ENCODE data around the gene PHOX2A.
A peak's percentile ranks its signal among the peaks of the same experiment; 100 is the strongest.

The PHOX2A gene

DNA sequence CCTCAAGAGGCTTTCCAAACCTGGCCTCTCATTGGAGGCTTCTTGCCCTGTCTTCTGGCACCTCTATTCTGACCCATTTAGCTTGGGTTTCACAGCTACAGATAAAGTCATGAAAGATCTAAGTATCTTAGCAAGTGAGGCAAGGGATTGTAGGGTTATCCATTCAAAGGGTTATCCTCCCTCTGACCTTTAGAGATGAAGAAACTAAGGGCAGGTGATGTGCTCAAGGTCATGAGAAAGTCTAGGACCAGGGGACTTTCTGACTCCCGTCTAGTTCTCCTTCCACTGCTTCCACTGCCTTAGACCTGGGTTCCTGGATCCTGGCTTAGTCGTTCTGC lies 7.2 kb downstream of the PHOX2A start:
- intact Hi-C loops (cut with DNase I) = no loop called here
- peak in 1 of 42 donors; percentile 5 for DNase-seq

DNA sequence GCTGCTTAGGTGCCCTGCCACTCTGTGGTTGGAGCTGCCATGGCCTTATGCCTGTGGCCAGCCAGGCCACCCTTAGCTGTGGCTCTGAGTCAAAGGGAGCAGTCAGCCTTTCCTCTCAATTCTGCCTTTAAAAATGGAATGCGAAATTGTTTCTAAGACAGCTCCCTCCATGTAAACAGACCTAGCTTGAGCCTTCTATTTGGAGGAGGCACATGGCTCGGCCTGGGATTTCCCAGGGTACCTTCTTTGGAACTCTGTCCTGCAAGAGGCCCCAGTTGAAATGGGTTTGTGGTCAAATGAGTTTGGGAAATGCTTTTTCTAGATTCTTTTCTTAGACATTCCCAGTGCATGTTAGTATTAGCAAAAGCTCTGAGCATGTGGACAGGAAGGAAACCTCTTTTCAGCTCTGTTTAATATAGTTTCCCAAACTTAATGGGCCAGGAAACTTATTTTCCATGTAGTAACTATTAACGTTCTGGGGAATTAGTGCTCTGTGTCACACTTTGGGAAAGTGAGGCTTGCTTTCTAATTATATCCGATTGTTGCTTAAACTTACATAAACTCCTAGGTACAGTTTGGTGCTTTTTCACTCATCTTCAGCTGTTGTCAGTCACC lies 7.8 kb downstream of the PHOX2A start:
- DNase-seq = peak in 6 of 42 donors; percentile 4 to 31 (median 14)
- intact Hi-C loops (cut with DNase I) = no loop called here

DNA sequence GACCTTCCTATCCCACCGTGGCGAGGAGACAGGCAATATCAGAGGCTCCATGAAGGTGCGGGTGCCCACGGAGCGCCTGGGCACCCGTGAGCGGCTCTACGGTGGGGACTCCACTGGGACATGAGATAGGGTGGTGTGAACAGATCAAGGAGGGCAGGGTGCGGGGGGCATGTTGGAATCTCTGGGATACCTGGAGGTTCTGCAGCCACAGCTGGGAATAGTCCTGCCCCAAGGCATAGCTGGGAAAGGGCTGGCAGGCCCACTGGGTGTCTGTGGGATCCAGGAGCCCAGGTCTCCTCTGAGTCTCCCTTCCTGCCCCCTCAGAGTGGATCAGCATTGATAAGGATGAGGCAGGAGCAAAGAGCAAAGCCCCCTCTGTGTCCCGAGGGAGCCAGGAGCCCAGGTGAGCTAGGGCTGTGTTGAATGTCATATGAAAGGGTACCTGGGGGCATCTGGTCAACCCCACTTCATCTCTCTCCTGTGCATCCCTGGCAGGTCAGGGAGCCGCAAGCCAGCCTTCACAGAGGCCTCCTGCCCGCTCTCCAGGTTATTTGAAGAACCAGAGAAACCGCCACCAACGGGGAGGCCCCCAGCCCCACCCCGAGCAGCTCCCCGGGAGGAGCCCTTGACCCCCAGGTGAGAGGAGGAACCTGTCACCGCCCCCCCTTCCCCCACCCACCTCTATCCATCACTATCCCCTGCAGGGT lies 8.5 kb downstream of the PHOX2A start:
- DNase-seq = peak in 4 of 42 donors; percentile 5 to 31 (median 25)
- intact Hi-C loops (cut with DNase I) = no loop called here

DNA sequence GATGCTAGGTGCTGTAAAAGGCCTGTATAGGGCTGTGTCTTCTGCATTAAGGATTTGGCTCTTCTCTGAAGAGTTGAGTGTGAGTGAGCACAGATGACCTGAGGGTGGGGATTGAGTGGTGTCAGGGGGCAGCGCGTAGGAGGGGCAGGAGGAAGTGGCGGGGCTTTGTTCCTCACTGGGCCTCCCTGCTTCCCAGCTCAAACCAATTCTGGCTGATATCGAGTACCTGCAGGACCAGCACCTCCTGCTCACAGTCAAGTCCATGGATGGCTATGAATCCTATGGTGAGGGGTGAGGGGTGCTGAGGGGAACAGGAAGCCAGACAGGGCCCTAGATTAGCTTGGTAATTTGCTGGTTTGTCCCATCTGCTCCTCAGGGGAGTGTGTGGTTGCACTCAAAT lies 9.1 kb downstream of the PHOX2A start:
- peak in 5 of 42 donors; percentile 2 to 25 (median 8) for DNase-seq
- intact Hi-C loops (cut with DNase I) = no loop called here

DNA sequence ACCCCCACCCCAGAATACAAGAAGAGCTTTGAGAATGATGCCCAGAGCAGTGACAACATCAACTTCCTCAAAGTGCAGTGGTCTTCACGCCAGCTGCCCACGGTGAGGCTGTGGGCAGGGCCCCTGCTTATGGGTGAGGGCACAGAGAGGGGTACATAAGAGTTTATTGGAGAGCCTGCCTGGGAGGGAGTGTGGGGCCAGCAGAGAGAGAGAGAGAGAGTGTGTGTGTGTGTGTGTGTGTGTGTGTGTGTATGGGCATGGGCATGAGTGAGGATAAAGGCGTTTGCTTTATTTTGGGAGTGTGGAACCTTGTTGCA lies 9.5 kb downstream of the PHOX2A start:
- peak in 5 of 42 donors; percentile 1 to 18 (median 4) for DNase-seq
- intact Hi-C loops (cut with DNase I) = no loop called here

DNA sequence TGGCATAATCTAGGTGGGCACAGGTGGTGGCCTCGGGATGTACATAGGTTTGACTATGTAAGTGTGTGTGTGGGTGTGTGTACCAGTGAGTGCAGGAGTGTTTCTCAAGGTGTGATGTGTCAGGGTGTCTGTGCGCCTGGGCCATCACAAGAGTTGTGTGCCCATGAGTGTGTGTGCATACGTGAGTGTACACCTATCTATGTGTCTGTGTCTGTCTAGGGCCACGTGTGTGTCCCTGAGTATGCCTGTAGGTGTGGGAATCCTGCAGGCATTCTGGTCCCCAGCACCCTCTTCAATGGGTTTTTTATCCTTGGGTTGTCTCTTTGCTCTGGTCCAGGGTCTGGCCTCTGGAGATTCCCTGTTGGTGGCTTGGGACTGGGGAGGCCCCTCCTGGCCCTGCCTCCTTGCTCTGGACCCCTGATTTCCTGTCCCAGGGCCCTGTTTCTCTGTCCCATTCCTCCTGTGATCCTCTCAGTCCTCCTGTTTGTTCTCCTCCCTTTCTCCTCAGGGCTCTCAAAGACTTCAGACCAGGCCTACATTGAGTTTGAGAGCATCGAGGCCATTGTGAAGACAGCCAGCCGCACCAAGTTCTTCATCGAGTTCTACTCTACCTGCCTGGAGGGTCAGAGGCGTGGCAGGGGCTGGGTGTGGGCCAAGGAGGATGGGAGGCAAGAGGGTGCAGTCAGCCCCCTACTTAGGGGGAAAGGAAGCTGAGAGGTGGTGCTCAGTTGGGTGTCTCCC lies 10.0 kb downstream of the PHOX2A start:
- intact Hi-C loops (cut with DNase I) = no loop called here
- peak in 7 of 42 donors; percentile 3 to 31 (median 13) for DNase-seq

DNA sequence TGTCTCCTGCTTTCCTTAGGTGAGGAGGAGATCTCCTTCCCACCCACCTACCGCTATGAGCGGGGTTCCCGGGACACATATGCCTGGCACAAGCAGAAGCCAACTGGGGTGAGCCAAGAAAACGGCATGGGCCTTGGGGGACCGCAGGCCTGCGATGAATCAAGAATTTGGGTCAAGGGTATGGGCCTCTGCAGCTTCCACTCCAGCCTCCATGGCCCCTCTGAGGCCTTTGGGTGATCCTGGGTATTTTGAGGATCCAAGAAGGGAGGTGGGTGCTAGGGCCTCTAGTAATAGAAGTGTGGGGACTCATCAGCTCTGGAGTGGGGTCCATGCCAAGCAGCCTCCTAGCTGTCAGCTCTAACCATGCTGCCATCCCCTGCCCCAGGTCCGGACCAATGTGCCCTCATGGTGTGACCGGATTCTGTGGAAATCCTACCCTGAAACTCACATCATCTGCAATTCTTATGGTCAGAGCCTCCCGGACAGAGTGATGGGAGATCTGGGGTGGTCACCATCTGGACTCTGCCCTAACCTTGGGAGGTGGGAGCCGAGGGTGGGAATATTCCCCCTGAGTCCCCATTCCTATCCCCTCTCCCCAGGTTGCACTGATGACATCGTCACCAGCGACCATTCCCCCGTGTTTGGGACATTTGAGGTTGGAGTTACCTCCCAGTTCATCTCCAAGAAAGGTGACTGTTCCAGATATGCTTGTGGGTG lies 10.8 kb downstream of the PHOX2A start:
- intact Hi-C loops (cut with DNase I) = no loop called here
- peak in 5 of 42 donors; percentile 8 to 31 (median 19) for DNase-seq

DNA sequence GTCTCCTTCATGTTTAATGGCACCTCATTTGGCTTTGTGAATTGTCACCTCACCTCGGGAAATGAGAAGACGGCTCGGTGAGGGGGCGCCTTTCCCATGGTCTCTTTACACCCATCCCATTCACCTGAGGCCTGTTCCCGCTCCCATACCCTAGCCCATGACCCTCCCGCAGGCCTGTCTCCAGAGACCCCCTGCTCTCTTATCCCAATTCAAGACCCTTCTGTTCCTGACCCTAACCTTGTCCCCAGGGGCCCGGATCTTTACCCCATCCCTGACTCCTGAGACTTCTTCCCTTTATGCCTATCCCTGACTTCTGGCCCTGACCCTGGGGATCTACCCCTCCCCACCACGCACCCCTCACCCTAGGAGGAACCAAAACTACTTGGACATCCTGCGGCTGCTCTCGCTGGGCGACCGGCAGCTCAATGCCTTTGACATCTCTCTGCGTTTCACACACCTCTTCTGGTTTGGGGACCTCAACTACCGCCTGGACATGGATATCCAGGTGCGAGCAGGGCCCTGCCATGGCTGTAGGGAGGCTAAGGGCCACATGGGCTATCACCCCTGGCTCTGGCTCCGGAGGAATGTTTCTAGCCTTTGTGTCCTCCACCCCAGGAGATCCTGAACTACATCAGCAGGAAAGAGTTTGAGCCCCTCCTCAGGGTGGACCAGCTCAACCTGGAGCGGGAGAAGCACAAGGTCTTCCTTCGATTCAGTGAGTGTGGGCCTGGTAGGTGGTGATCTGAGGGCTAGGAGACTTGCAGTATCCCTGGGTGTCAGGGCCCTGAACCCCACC lies 11.5 kb downstream of the PHOX2A start:
- DNase-seq = peak in 4 of 42 donors; percentile 5 to 37 (median 20)
- intact Hi-C loops (cut with DNase I) = no loop called here

DNA sequence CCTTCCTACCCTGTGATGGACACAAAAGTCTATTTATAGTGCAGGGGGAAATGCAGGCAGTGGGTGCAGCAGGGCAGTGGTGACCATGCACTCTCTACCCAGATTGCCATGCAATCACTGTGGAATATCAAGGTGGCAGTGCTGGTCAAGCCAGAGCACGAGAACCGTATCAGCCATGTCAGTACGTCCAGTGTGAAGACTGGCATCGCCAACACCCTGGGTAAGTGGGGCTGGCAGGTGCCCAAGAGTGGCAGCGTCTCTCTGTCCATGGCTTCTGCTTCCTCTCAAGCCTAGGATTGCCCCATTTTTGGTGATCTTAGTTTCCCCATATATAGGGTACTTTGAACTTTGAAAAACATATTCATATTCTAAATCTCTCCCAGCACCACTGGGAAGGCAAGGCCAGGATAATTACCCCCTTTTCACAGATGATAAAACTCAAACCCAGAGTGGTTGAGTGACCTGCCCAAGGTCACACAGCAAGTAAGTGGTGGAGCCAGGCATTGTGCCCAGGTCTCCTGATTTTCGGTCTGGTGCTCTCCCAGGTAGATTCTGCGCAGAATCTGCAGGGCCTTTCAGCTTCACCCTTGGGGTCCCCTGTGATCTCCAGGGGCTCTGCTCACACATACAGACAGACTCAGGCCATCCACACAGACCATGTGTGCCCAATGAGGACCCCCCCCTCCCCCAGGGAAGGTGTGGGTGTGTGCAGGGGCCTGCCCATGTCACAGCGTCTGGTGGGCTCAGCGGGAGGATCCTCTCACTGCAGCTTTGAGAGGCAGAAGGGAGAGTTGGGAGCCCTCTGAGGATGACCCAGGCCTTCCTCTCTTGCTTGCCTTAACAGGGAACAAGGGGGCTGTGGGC lies 12.3 kb downstream of the PHOX2A start:
- intact Hi-C loops (cut with DNase I) = no loop called here
- DNase-seq = peak in 5 of 42 donors; percentile 9 to 43 (median 29)

DNA sequence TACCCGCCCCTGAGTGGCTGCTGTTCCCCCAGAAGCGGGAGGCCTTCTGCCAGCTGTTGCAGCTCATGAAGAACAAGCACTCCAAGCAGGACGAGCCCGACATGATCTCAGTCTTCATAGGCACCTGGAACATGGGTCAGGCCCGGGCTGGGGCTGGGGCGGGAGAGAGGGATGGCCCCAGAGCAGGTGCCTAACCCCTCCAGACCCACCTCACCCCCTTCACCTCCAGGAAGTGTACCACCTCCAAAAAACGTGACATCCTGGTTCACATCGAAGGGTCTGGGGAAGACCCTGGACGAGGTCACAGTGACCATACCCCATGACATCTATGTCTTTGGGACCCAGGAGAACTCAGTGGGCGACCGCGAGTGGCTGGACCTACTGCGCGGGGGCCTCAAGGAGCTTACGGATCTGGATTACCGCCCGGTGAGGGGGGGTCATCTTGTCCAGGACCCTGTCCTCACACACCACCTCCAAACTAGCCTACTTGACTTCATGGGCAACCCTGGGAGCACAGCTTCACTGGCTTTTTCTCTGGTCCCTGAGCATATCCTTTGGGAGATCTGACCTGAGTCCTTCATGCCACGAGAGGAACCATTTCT lies 13.1 kb downstream of the PHOX2A start:
- peak in 3 of 42 donors; percentile 18 to 32 (median 22) for DNase-seq
- intact Hi-C loops (cut with DNase I) = no loop called here

DNA sequence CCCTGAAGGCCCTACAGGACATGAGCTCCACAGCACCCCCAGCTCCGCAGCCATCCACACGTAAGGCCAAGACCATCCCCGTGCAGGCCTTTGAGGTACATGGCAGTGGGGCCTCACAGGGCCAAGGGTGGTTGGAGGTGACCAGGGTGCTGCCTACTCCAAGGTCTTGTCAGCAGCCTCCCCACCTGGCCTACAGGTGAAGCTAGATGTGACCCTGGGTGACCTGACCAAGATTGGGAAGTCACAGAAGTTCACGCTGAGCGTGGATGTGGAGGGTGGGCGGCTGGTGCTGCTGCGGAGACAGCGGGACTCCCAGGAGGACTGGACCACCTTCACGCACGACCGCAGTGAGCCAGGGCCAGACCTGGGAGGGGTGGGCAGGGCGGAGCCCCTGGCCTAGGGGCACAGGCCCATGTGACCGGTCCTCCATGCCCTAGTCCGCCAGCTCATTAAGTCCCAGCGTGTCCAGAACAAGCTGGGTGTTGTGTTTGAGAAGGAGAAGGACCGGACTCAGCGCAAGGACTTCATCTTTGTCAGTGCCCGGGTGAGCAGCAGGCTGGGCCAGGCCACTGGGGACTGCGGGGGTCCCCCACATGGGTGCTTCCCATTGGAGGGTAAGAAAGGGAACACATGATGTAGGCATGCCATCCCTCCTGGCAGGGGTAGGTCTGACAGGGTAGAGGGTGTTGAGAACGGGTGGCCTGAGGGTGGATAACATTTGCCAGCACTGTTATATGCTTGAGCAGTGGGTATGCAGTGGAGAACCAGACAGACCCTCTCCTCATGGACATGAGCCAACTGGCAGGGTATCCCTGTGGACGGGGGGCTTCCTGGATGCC lies 13.8 kb downstream of the PHOX2A start:
- intact Hi-C loops (cut with DNase I) = loop anchor here (10.0 kb wide), 1 partner anchor 185 kb away; no protein-coding TSS in a partner anchor
- peak in 6 of 42 donors; percentile 5 to 38 (median 28) for DNase-seq

DNA sequence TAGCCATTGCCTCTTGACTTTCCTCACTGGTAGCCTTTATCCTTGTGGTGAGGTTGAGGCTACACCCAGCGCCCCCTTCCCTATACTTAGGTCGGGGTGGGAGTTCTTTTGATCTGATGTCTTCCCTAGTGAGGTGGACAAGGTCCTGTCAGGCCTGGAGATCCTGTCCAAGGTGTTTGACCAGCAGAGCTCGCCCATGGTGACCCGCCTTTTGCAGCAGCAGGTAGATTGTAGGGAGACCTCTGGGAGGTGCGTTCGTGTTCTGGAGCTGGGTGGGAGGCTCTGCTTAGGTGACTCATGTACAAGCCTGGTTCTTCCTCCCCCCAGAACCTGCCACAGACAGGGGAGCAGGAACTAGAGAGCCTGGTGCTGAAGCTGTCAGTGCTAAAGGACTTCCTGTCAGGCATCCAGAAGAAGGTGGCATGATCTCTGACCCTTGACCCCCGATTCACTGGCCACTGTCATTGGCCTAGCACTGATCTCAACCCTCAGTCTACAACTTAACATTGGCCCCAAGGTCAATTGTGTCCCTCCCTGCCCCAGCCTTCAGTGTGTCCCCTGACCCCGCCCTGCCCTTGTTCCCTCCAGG lies 14.5 kb downstream of the PHOX2A start:
- DNase-seq = peak in 30 of 42 donors; percentile 24 to 91 (median 64)
- intact Hi-C loops (cut with DNase I) = loop anchor here (10.0 kb wide), 1 partner anchor 185 kb away; no protein-coding TSS in a partner anchor

DNA sequence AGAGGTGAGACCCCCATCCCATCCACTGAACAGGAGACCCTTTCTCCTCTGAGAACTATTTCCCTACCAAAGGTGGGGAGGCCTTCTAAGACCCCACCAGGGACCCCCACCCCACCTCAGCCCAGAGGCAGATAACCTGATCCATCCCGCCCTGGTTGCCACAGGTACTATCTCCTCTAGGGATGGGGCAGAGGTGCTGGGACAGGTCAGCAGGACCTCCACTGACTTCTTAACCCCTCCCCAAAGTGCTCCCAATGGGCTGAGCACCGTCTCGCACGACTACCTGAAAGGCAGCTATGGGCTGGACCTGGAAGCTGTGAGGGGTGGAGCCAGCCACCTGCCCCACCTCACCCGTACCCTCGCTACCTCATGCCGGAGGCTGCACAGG lies 15.1 kb downstream of the PHOX2A start:
- intact Hi-C loops (cut with DNase I) = loop anchor here (10.0 kb wide), 1 partner anchor 186 kb away; no protein-coding TSS in a partner anchor
- peak in 6 of 42 donors; percentile 9 to 37 (median 18) for DNase-seq

DNA sequence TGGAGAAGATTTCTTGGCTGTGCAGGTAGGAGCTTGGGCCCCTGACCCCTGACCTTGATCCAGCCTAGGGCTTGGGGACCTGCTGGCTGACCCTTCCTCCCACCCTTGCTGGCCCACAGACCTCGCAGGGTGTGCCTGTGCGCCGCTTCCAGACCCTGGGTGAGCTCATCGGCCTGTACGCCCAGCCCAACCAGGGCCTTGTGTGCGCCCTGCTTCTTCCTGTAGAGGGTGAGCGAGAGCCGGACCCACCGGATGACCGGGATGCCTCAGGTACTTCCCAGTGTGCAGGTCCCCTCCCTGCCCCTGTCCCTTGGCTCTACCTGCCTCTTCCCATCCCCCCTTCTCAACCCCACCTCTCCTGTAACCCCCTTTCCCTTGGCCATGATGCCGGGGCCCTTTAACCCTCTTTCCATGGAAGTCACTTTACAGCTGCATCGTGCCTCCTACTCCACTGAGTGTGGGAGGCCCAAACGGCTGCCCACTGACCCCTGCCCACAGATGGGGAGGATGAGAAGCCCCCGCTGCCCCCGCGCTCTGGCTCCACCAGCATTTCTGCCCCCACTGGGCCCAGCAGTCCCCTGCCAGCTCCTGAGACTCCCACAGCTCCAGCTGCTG lies 15.6 kb downstream of the PHOX2A start:
- DNase-seq = peak in 6 of 42 donors; percentile 7 to 42 (median 27)
- intact Hi-C loops (cut with DNase I) = loop anchor here (10.0 kb wide), 1 partner anchor 186 kb away; no protein-coding TSS in a partner anchor
